Inflammatory macrophage (primary cell): Measurements from ENCODE around the gene TRAPPC2.
"Not testable (repeated sequence)": the region's sequence is repeated elsewhere in the genome, so short reads cannot be mapped to it uniquely, and the experiment has no call there.

Experiments
- DNase-seq, 2 donors: peaks; one replicate each; pipeline ENCODE4 v3.0.0-alpha.2; 2020 to 2022

TRAPPC2 gene

GRCh38 chrX:13697976-13698375, 36.4 kb downstream of the TRAPPC2 start:
- DNase-seq: no peak

- peak; percentile 58 to 84 for DNase-seq
Measured at GRCh38 chrX:13697455-13697854, 37.0 kb downstream of the TRAPPC2 start.

- no peak for DNase-seq
Measured at GRCh38 chrX:13695601-13696115, 38.8 kb downstream of the TRAPPC2 start.

GRCh38 chrX:13694983-13695382, 39.4 kb downstream of the TRAPPC2 start:
- no peak for DNase-seq

GRCh38 chrX:13694359-13694758, 40.1 kb downstream of the TRAPPC2 start:
- no peak for DNase-seq

DNA sequence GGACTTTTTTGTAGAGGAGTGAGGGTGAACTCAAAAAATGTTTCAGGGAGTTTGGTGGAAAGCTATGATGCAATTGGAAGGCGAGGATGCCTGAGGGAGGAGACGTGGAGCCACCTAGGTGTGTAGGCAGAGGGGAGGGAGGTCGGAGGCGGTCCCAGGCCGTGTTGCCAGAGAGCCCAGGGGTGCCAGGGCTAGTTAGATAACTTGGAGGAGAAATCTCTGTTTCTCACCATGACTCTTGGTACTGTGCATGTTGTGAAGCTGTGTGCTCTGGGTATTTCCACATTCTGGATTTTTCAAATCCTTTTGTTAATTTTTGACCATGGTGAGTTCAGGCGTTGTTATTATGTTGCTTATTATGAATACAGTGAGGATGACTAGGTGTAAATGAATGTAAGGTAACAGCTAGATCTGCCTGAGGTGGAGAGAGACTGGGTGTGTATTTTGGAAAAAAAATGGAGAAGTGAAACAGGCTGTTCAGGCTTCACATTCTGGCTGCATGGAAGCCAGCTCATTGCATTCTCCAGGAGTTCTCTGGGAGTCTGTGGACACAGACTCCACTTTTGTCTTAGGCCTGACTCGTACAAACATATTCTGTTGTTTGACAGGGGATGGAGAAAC, 41.0 kb downstream of the TRAPPC2 start:
- DNase-seq: no peak

GRCh38 chrX:13692771-13693231, 41.6 kb downstream of the TRAPPC2 start:
- DNase-seq: no peak

GRCh38 chrX:13691841-13692371, 42.5 kb downstream of the TRAPPC2 start:
- no peak for DNase-seq

GRCh38 chrX:13690836-13691235, 43.6 kb downstream of the TRAPPC2 start:
- DNase-seq: no peak

DNA sequence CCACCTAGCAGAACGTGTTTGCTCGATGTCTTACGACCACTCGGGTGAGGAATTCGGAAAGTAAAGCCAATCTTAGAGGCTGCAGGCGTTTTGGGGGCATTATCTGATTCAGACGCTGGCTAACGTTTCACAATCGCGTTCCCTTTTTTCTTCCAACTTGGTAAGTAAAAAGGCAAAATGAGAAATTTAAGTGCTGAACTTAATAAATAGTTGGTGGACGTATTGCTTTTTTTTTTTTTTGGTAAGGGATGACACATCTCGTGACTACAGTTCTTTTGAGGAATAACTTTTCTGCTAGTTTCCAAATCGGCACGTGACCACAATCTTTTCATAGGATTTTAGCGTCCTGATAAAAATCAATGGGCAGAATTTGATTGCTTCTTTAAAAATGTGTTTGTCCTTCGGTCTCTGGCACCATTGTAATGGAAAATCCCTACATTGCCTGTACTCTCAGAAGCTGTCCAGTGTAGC, 44.6 kb downstream of the TRAPPC2 start:
- DNase-seq: no peak

DNA sequence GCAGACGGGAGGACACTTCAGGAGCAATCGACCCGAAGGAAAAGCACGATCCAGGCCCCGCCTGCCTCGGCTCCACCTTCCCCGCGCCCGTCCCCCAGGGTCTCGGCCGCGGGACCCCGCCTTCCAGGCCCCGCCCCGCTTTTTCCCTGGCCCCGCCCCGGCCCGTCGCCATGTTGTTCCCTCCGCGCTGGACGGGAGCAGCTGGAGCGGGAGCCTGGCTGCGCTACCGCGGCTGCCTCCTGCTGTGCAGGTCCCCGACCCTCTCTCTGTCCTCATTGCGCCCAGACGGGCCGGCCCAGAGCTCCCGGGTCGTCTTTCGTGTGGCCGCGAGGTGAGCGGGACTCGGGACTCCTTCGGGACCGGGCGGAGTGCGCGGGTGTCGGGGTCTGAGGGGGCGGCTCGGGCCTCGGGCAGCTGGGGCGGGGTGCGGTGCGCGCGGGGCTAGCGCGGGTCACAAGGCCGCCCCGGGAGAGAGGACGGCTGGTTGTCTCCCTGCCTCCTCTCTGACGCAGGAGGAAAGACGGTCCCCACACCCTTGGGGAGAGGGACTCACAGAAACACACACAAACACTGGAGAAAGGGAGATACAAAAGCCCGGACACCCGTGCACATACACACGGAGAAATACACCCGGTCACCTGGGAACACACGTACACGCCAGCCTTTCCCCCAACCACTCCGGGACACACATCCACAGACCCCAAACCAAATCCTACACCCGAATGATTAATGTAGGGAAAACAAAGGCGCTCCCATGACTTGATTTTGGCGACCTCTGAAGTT, 45.3 kb downstream of the TRAPPC2 start, which contains the start of gene RAB9A:
Gene RAB9A, plus strand, starts transcription at position 171 of the 783 bp plus-strand sequence. CDS start 19,619 bp downstream, outside the sequence.
- DNase-seq: peak; percentile 74 to 80

GRCh38 chrX:13688384-13688957, 45.9 kb downstream of the TRAPPC2 start:
- DNase-seq: no peak

DNA sequence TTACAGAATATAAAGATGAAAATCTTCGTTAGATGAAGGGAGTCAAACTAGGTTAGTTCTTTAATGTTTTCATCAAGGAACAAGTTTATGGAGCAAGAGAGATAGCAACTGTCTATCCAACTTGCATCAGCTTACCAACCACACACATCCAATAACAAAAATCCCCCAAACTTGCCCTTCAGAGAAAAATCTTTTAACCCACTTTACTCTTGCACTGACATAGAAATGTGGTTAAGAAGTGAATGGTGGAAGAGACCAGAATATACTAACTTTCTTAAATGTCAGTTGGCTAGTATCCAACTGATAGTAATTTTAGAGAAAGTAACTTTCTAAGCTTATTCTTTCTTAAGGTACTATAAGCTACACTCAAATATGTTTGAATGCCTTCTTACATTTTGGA, 47.2 kb downstream of the TRAPPC2 start:
- no peak for DNase-seq

DNA sequence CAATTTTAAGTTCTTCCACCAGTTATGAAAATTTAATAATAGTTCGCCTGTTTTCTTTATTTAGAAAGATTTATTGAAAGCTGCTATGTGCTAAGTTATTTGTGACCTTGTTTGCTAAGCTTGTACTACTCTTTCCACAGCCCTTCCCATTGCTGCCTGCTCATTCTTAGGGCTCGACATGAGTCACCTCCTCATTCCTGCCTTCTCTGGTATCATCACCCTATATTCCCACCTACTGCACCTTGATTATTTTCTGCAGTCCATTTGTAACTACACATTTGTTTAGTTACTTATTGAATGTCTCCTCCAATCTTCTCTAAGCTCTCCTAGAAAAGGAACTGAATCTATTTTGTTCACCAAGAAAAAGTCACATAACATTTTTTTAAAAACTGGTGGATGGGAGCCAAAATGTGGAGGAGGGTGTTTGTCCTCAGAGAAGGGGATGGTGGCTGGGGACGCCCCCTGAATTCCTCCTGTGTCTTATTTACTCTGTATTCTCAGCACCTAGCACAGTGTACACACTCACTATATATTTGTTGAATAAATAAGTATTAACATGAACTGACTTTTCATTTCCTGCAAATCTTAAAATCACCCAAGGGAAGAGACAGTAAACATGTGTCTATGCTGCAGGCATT, 49.2 kb downstream of the TRAPPC2 start:
- no peak for DNase-seq

- no peak for DNase-seq
Measured at GRCh38 chrX:13684361-13684760, 50.1 kb downstream of the TRAPPC2 start.

DNA sequence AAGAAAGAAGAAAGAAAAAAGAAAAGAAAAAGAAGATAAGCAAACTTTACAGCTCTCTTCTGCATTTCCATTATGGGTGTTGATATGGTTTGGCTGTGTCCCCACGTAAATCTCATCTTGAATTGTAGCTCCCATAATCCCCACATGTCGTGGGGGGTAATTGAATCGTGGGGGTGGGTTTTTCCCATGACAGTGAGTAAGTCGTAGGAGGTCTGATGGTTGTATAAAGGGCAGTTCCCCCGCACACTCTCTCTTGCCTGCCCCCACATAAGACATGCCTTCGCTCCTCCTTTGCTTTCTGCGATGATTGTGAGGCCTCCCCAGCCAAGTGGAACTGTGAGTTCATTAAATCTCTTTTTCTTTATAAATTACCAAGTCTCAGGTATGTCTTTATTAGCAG, 52.8 kb downstream of the TRAPPC2 start:
- DNase-seq: no peak

- not testable (repeated sequence) for DNase-seq
Measured at GRCh38 chrX:13679700-13680099, 54.7 kb downstream of the TRAPPC2 start.

- no peak for DNase-seq
Measured at GRCh38 chrX:13676885-13677284, 57.5 kb downstream of the TRAPPC2 start.

DNA sequence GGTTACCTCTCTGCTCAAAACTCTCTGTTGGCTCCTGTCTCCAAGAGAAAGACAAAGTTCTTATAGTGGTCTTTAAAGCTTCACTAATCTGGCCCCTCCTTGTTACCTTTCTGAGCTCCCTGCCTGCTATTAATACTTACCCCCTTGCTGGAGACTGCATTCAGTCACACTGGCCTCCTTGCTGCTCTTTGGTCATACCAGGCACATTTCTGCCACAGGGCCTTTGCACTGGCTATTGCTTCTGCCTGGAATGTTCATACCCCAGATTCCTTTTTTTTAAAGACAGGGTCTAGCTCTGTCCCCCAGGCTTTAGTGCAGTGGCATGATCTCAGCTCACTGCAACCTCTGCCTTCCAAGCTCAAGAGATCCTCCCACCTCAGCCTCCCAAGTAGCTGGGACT, 61.4 kb downstream of the TRAPPC2 start:
- DNase-seq: no peak

- DNase-seq: no peak
Measured at GRCh38 chrX:13670197-13670596, 64.2 kb downstream of the TRAPPC2 start.

GRCh38 chrX:13669755-13670154, 64.7 kb downstream of the TRAPPC2 start:
- not testable (repeated sequence) for DNase-seq

DNA sequence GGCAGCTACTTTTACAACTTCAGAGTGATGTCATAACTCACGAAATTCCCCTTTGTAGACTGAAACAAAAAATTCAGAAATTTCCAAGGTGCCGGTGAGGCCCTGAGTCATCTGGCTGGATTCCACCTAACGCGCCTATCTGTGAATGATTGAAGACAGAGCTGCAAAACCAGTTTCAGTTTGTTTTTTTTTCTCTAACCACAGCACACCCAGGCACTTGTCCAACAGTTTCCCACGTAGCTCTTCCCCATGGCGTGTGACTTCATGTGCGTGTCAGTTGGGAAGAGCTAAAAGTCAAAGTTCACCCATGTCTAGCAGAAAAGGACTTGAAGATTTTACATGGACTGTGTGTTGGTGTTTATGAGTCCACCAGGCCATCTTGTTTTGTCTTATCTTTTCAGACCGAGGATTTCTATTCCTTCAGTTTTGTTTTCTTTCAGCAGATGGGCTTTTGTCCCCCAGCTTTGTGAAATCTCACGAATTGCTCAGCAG, 65.1 kb downstream of the TRAPPC2 start:
- DNase-seq: peak; percentile 67 to 81
